ENCODE data around the gene CREBBP.

The CREBBP gene

GRCh38 chr16:3810198-3810664 lies 70.3 kb downstream of the CREBBP start:
- Histone ChIP-seq H2AFZ (ENCODE audit: low read length, unreplicated experiment) (no peak overlapping the region), H3K4me1 (ENCODE audit: control insufficient read depth, insufficient read depth, low read length, unreplicated experiment) (no peaks in the 10 kb centered on the region), H3K4me3 (ENCODE audit: low read depth, low read length) (no peak overlapping the region), H3K36me3 (ENCODE audit: insufficient read depth, low read length) (peaks cover 14% of the 10 kb centered on the region), H3K79me2 (ENCODE audit: control insufficient read depth, insufficient read depth, low read length, unreplicated experiment) (peaks cover 83% of the 10 kb centered on the region), H3K27me3 (ENCODE audit: insufficient read depth, low read length) (no peaks in the 10 kb centered on the region), H3K27ac (ENCODE audit: low read depth, low read length) (no peak overlapping the region)

GRCh38 chr16:3808308-3809063 lies 72.0 kb downstream of the CREBBP start:
- Histone ChIP-seq H3K36me3 (ENCODE audit: insufficient read depth, low read length) (peaks cover 14% of the 10 kb centered on the region), H3K27ac (ENCODE audit: low read depth, low read length) (no peak overlapping the region), H3K79me2 (ENCODE audit: control insufficient read depth, insufficient read depth, low read length, unreplicated experiment) (peaks cover 83% of the 10 kb centered on the region)

DNA sequence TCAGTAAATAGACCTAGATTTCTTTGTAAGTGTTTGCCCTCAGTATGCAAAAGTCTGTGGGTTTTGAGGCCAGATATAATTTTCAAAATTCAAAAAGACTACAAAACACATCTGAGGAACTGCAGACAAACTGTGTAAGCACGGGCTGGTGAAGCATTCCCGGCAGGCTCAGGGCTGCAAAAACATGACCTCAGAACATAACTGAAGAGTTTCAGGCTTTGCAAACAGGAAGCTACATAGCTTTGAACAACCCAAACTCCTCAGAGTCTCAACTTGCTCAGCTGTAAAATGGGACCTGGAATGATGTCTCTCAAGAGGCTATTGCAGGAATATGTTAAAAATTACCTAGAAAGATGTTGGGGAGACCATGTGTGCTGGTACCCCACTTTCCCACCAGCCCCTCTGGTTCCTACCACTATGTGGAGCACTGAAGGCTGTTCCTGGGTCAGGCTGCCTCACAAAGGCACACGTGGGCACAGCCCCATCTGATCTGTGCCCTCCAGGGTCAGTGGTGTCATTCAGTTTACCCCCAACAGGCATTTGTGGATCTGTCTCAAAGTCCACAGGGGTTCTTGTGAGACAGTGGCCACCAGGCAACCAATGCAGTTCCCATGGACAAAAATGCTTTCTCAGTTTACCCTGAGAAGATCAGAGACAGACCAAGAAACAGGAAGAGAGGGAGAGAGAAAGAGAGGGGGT lies 72.9 kb downstream of the CREBBP start:
- peaks cover 80% of the 10 kb centered on the region for H3K79me2 ChIP-seq (ENCODE audit: control insufficient read depth, insufficient read depth, low read length, unreplicated experiment)
- no peak overlapping the region for H2AFZ ChIP-seq (ENCODE audit: low read length, unreplicated experiment)
- H3K4me1 ChIP-seq (ENCODE audit: control insufficient read depth, insufficient read depth, low read length, unreplicated experiment): no peaks in the 10 kb centered on the region
- H3K36me3 ChIP-seq (ENCODE audit: insufficient read depth, low read length): peaks cover 14% of the 10 kb centered on the region
- H3K4me3 ChIP-seq (ENCODE audit: low read depth, low read length): no peak overlapping the region
- no peaks in the 10 kb centered on the region for H3K27me3 ChIP-seq (ENCODE audit: insufficient read depth, low read length)
- H3K27ac ChIP-seq (ENCODE audit: low read depth, low read length): no peak overlapping the region

More at GRCh38 chr16:3808308-3809063, 72.0 kb downstream of the CREBBP start:
- no peaks in the 10 kb centered on the region for H3K27me3 ChIP-seq (ENCODE audit: insufficient read depth, low read length)
- H2AFZ ChIP-seq (ENCODE audit: low read length, unreplicated experiment): no peak overlapping the region
- no peak overlapping the region for H3K4me3 ChIP-seq (ENCODE audit: low read depth, low read length)
- no peaks in the 10 kb centered on the region for H3K4me1 ChIP-seq (ENCODE audit: control insufficient read depth, insufficient read depth, low read length, unreplicated experiment)

DNA sequence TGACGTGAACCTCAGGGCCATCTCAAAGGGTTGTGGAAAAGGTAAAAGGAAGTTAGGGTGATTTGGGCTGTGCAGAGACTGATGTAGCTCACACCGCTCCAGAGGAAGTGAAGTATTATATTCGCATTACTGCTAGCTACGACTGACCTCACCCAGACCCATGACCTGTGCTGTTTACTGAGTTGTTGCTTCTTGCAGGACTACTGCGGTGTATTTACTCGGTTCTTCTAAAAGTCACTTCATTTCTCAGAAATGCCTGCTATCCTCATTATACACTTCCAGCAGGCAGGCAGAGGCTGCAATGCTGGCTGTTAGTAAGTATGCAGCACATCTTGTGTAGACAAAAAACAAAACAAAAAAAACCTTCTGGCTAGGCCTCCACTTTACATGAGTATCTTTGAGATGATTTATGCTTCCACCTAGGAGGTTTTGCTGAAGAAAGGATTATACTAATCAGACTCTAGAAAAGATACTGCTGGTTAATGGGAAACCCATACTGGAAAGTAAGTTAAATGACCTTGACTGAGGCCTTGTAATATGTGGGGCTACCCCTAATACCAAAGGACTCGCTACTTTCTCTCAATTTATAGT lies 76.0 kb downstream of the CREBBP start:
- no peak overlapping the region for H3K4me3 ChIP-seq (ENCODE audit: low read depth, low read length)
- H2AFZ ChIP-seq (ENCODE audit: low read length, unreplicated experiment): no peak overlapping the region
- H3K4me1 ChIP-seq (ENCODE audit: control insufficient read depth, insufficient read depth, low read length, unreplicated experiment): peaks cover 4% of the 10 kb centered on the region
- H3K27me3 ChIP-seq (ENCODE audit: insufficient read depth, low read length): no peaks in the 10 kb centered on the region
- peaks cover 80% of the 10 kb centered on the region for H3K79me2 ChIP-seq (ENCODE audit: control insufficient read depth, insufficient read depth, low read length, unreplicated experiment)
- peaks cover 11% of the 10 kb centered on the region for H3K36me3 ChIP-seq (ENCODE audit: insufficient read depth, low read length)
- H3K27ac ChIP-seq (ENCODE audit: low read depth, low read length): no peak overlapping the region

- H3K27ac ChIP-seq (ENCODE audit: low read depth, low read length): no peak overlapping the region
- peaks cover 82% of the 10 kb centered on the region for H3K79me2 ChIP-seq (ENCODE audit: control insufficient read depth, insufficient read depth, low read length, unreplicated experiment)
- 0 out of 2 replicates have a peak, but pooled peaks cover 4% of the 10 kb centered on the region for H3K36me3 ChIP-seq (ENCODE audit: insufficient read depth, low read length)
- H3K27me3 ChIP-seq (ENCODE audit: insufficient read depth, low read length): no peaks in the 10 kb centered on the region
- H2AFZ ChIP-seq (ENCODE audit: low read length, unreplicated experiment): no peak overlapping the region
- peaks cover 23% of the 10 kb centered on the region for H3K4me1 ChIP-seq (ENCODE audit: control insufficient read depth, insufficient read depth, low read length, unreplicated experiment)
- no peak overlapping the region for H3K4me3 ChIP-seq (ENCODE audit: low read depth, low read length)
Observed at GRCh38 chr16:3800477-3801270, 79.8 kb downstream of the CREBBP start.

- Histone ChIP-seq H3K4me3 (ENCODE audit: low read depth, low read length) (no peak overlapping the region), H3K36me3 (ENCODE audit: insufficient read depth, low read length) (no peaks in the 10 kb centered on the region), H3K27me3 (ENCODE audit: insufficient read depth, low read length) (no peaks in the 10 kb centered on the region), H2AFZ (ENCODE audit: low read length, unreplicated experiment) (no peak overlapping the region), H3K27ac (ENCODE audit: low read depth, low read length) (no peak overlapping the region), H3K79me2 (ENCODE audit: control insufficient read depth, insufficient read depth, low read length, unreplicated experiment) (peaks cover 81% of the 10 kb centered on the region), H3K4me1 (ENCODE audit: control insufficient read depth, insufficient read depth, low read length, unreplicated experiment) (peaks cover 23% of the 10 kb centered on the region)
Observed at GRCh38 chr16:3800019-3800418, 80.5 kb downstream of the CREBBP start.

DNA sequence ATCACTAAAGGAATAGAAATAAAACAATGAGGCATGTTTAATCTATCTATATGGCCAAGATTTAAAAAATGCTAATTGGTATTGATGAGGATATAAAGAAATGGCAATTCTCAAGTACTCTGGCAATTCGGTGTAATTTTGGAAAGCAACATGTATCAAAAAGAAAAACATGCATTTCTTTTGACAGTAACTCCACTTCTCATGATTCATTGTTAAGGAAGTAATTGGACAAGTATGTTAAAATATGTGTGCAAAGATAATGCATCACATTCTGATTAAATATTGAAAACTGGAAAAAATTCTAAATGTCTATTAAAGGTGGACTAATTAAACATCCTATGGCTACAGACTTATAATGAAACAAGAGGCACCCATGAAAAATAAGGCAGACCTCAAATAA lies 81.2 kb downstream of the CREBBP start:
- Histone ChIP-seq H3K79me2 (ENCODE audit: control insufficient read depth, insufficient read depth, low read length, unreplicated experiment) (peaks cover 78% of the 10 kb centered on the region), H3K36me3 (ENCODE audit: insufficient read depth, low read length) (no peaks in the 10 kb centered on the region), H3K27ac (ENCODE audit: low read depth, low read length) (no peak overlapping the region), H3K4me1 (ENCODE audit: control insufficient read depth, insufficient read depth, low read length, unreplicated experiment) (peaks cover 23% of the 10 kb centered on the region), H3K27me3 (ENCODE audit: insufficient read depth, low read length) (no peaks in the 10 kb centered on the region), H2AFZ (ENCODE audit: low read length, unreplicated experiment) (no peak overlapping the region), H3K4me3 (ENCODE audit: low read depth, low read length) (no peak overlapping the region)

DNA sequence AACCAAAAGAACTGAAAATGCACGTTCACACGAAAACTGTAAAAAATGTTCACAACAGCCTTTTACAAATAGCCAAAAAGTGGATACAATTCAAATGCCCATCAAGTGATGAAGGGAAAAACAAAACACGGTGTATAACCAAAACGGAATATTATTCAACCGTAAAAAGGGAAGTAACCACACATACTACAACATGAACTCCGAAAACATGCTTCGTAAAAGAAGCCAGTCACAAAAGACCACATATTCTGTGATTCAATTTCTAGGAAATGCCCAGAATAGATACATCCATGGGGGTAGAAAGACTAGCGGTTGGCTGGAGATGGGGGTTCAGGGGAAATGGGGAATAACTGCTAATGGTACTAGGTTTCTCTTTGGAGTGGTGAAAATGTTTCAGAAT lies 81.7 kb downstream of the CREBBP start:
- Histone ChIP-seq H3K79me2 (ENCODE audit: control insufficient read depth, insufficient read depth, low read length, unreplicated experiment) (peaks cover 75% of the 10 kb centered on the region), H3K36me3 (ENCODE audit: insufficient read depth, low read length) (no peaks in the 10 kb centered on the region), H3K4me3 (ENCODE audit: low read depth, low read length) (no peak overlapping the region), H3K4me1 (ENCODE audit: control insufficient read depth, insufficient read depth, low read length, unreplicated experiment) (peaks cover 23% of the 10 kb centered on the region), H2AFZ (ENCODE audit: low read length, unreplicated experiment) (no peak overlapping the region), H3K27me3 (ENCODE audit: insufficient read depth, low read length) (no peaks in the 10 kb centered on the region), H3K27ac (ENCODE audit: low read depth, low read length) (no peak overlapping the region)

DNA sequence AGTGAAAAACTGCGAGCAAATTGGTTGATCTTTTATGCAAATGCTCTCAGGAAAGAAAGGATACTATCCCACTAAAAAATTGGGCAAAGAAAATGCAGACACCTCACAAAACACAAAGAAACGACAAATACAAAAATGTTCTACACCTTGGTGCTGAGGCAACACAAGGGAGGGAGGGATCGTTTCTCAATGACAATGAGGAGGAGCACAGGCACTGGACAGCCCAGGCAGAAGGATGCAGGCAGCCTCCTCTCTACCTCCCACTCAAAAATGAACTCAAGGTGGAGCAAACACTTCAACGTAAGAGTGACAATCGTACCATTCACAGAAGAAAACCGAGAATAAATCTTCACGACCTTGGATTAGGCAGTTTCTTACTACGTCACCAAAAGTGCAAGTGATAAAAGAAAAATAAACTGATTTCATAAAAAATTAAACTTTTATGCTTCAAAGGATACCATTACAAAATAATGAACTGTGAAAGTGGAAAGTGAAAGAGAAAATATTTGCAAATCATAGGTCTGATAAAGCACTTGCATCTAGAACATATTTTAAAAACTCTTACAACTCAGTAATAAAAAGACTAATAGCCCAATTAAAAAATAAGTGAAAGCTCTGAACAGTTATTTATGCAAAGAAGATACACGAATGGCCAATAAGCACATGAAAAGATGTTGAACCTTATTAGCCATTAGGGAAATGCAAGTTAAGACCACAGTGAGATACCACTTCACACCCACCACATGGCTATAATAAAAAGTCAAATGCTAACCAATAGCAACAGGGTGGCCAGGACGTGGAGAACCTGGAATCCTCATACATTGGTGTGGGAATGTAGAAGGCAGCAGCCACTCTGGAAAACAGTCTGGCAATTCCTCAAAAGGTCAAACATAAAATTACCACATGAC lies 82.4 kb downstream of the CREBBP start:
- peaks cover 23% of the 10 kb centered on the region for H3K4me1 ChIP-seq (ENCODE audit: control insufficient read depth, insufficient read depth, low read length, unreplicated experiment)
- H3K27ac ChIP-seq (ENCODE audit: low read depth, low read length): no peak overlapping the region
- H3K27me3 ChIP-seq (ENCODE audit: insufficient read depth, low read length): no peaks in the 10 kb centered on the region
- no peaks in the 10 kb centered on the region for H3K36me3 ChIP-seq (ENCODE audit: insufficient read depth, low read length)
- H3K79me2 ChIP-seq (ENCODE audit: control insufficient read depth, insufficient read depth, low read length, unreplicated experiment): peaks cover 76% of the 10 kb centered on the region
- H2AFZ ChIP-seq (ENCODE audit: low read length, unreplicated experiment): no peak overlapping the region
- peak overlapping the region; percentile 39 for H3K4me3 ChIP-seq (ENCODE audit: low read depth, low read length)
